ENCODE results near the gene TNFRSF11A.
A peak's percentile ranks its signal among the peaks of the same experiment; 100 is the strongest.

TNFRSF11A gene

GRCh38 chr18:62420151-62420512 is 95.0 kb downstream of the TNFRSF11A start:
- DNase-seq (ENCODE audit: low spot score), result no peak

GRCh38 chr18:62420513-62421209 is 95.6 kb downstream of the TNFRSF11A start:
- peak; percentile 87 for DNase-seq (ENCODE audit: low spot score)

GRCh38 chr18:62425465-62426190 is 100.5 kb downstream of the TNFRSF11A start:
- DNase-seq (ENCODE audit: low spot score), result peak; percentile 79

GRCh38 chr18:62426191-62426488 is 101.0 kb downstream of the TNFRSF11A start:
- DNase-seq (ENCODE audit: low spot score), result no peak

- DNase-seq (ENCODE audit: low spot score), result no peak
Observed at GRCh38 chr18:62432176-62432575, 107.1 kb downstream of the TNFRSF11A start.

GRCh38 chr18:62434798-62435197 is 109.7 kb downstream of the TNFRSF11A start:
- no peak for DNase-seq (ENCODE audit: low spot score)

GRCh38 chr18:62435435-62436031 is 110.4 kb downstream of the TNFRSF11A start:
- DNase-seq (ENCODE audit: low spot score), result no peak

- DNase-seq (ENCODE audit: low spot score), result no peak
Observed at GRCh38 chr18:62436636-62437234, 111.6 kb downstream of the TNFRSF11A start.

- no peak for DNase-seq (ENCODE audit: low spot score)
Observed at GRCh38 chr18:62437235-62438017, 112.3 kb downstream of the TNFRSF11A start.

- no peak for DNase-seq (ENCODE audit: low spot score)
Observed at GRCh38 chr18:62438018-62438329, 112.9 kb downstream of the TNFRSF11A start.

- DNase-seq (ENCODE audit: low spot score), result no peak
Observed at GRCh38 chr18:62438402-62438801, 113.3 kb downstream of the TNFRSF11A start.

GRCh38 chr18:62438866-62439265 is 113.8 kb downstream of the TNFRSF11A start:
- DNase-seq (ENCODE audit: low spot score), result no peak

All from CD4-positive, alpha-beta T cell treated with Interleukin-15 for 4 hours (primary cell).